ENCODE data around the gene ERN1. TPM values are rescaled to one million over a fixed set of nuclear protein-coding genes. Genes with fewer than 3 reads are reported as not detected.

Gene ERN1
- total and polyA plus RNA-seq, 2 of the 13 experiments (the other 11 are each of a cell fraction or from before 2014, with no cell fraction given) = 6.0 to 12.7 TPM

GRCh38 chr17:64145751-64146417, 15.9 kb upstream of the ERN1 start (continued):
- TF ChIP-seq CTCF (CRISPR knock-in tag; IDR thresholded peaks at IDR 0.05) (no peak; the same call in none of the 2 replicates), HDAC6 (IDR thresholded peaks at IDR 0.05; ENCODE audit: low read depth, low read length) (peak; percentile 85), ATF6 (CRISPR knock-in tag; conservative IDR thresholded peaks at IDR 0.05) (peak; percentile 99), ZBTB25 (CRISPR knock-in tag; IDR thresholded peaks at IDR 0.05) (peak; percentile 96), ZBTB3 (CRISPR knock-in tag; IDR thresholded peaks at IDR 0.05; ENCODE audit: borderline replicate concordance, low read depth) (peak; percentile 83), SPEN (CRISPR knock-in tag; IDR thresholded peaks at IDR 0.05; ENCODE audit: low read depth) (peak; percentile 97), ZNF367 (CRISPR knock-in tag; IDR thresholded peaks at IDR 0.05; ENCODE audit: borderline replicate concordance) (peak; percentile 49; the same call in 1 of the 2 replicates), HNRNPK (IDR thresholded peaks at IDR 0.05; ENCODE audit: low read depth, low read length, poor library complexity, severe bottlenecking) (peak; percentile 40), ZNF354B (CRISPR knock-in tag; IDR thresholded peaks at IDR 0.05) (peak; percentile 77), ZNF512 (CRISPR knock-in tag; IDR thresholded peaks at IDR 0.05) (no peak), SP5 (CRISPR knock-in tag; IDR thresholded peaks at IDR 0.05; ENCODE audit: borderline replicate concordance, low read depth) (peak; percentile 33; the same call in 1 of the 2 replicates), BHLHE40 (IDR thresholded peaks at IDR 0.05; ENCODE audit: low read length) (peak; percentile 19; the same call in 1 of the 2 replicates), ZNF598 (CRISPR knock-in tag; IDR thresholded peaks at IDR 0.05; ENCODE audit: borderline replicate concordance) (peak; percentile 16; the same call in 1 of the 2 replicates), RFXANK (CRISPR knock-in tag; IDR thresholded peaks at IDR 0.05) (peak; percentile 85), ATF7-NPFF (CRISPR knock-in tag; IDR thresholded peaks at IDR 0.05; ENCODE audit: low read depth) (peak; percentile 95), ZNF691 (CRISPR knock-in tag; IDR thresholded peaks at IDR 0.05; ENCODE audit: borderline replicate concordance, low read depth) (peak; percentile 78; the same call in 1 of the 2 replicates), THAP7 (CRISPR knock-in tag; IDR thresholded peaks at IDR 0.05) (peak; percentile 96), MAFK (conservative IDR thresholded peaks at IDR 0.05 in 1 of 2, IDR thresholded peaks at IDR 0.05 in 1 of 2; ENCODE audit: low read length in 2 of 2) (no peak), ELF4 (CRISPR knock-in tag; IDR thresholded peaks at IDR 0.05; ENCODE audit: borderline replicate concordance) (no peak; the same call in 1 of the 2 replicates), ZFX (CRISPR knock-in tag; IDR thresholded peaks at IDR 0.05; ENCODE audit: low read depth) (peak; percentile 99)

Data from HepG2 (cell line).